Calu3 (cell line): ENCODE data around the gene PIK3C2G. TPM values are rescaled to one million over a fixed set of nuclear protein-coding genes. Genes with fewer than 3 reads are reported as not detected.

Source experiments
- BruUV-seq: library from RNA; stranded (reverse); fragments of 400-500 nt; replicated peaks from 2 replicates; lab custom pipeline; 2021; lab: Mats Ljungman, UMichigan
- CTCF ChIA-PET: fragments of 300-600 bp; sonication (Branson Sonifier 250); formaldehyde crosslinking; loops from one replicate; lab custom pipeline; 2022; ENCODE audit warnings: antibody characterized with exemption; lab: Charles Lee
- DNase-seq: peaks from one replicate; pipeline ENCODE4 v3.0.0; 2022
- H3K27ac Mint-ChIP-seq: one replicate; pipeline ENCODE4 v1.8.0; 2022; ENCODE audit warnings: mixed read lengths; ENCODE audit not compliant: unreplicated experiment
- H3K27me3 Mint-ChIP-seq: one replicate; pipeline ENCODE4 v1.8.0; 2022; ENCODE audit warnings: mixed read lengths; ENCODE audit not compliant: unreplicated experiment
- H3K36me3 Mint-ChIP-seq: one replicate; pipeline ENCODE4 v1.8.0; 2022; ENCODE audit warnings: mild to moderate bottlenecking, moderate library complexity, mixed read lengths; ENCODE audit not compliant: insufficient read depth, unreplicated experiment
- H3K4me1 Mint-ChIP-seq: one replicate; pipeline ENCODE4 v1.8.0; 2022; ENCODE audit warnings: mild to moderate bottlenecking, low read depth, mixed read lengths; ENCODE audit not compliant: unreplicated experiment
- H3K4me3 Mint-ChIP-seq: one replicate; pipeline ENCODE4 v1.8.0; 2022; ENCODE audit warnings: mild to moderate bottlenecking, low read depth, moderate library complexity, mixed read lengths; ENCODE audit not compliant: unreplicated experiment
- H3K9me3 Mint-ChIP-seq: one replicate; pipeline ENCODE4 v1.8.0; 2022; ENCODE audit warnings: low read depth, mixed read lengths; ENCODE audit not compliant: unreplicated experiment
- intact Hi-C: fragments of 100-400 bp; cut with micrococcal nuclease; formaldehyde crosslinking; loops from one replicate; pipeline ENCODE4 v1.10.0; 2022; ENCODE audit not compliant: unreplicated experiment
- total RNA-seq: library from RNA; stranded (reverse); gene quantifications from 2 replicates; pipeline ENCODE4 v1.2.3, GENCODE V29; 2022
- TF ChIP-seq, protein P1 (sequence below): fragments of 200-600 bp; IDR thresholded peaks from one replicate; pipeline ENCODE4 v1.8.0; 2022; ENCODE audit warnings: antibody characterized with exemption; ENCODE audit not compliant: unreplicated experiment

PIK3C2G gene
- total RNA-seq, 1 experiment from 2014 or later = 24.0 TPM

DNA sequence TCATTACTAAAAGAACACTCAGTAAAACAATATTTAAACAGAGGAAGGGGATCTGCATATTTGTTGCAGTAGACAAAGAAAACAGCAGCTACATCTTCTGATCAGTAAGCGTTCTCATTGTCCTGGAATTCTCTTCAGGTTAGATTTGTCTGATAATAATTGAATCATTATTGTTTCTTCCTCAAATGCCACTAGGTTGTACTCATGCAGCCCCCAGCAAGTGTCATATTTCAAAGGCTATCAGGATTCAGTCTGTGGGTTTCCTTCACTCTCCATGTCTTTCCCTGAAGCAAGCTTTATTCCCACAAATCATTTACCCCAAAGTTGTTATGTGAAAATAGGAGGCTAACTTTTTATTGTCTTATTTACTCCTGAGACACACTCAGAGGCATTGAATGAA, 14.7 kb downstream of the PIK3C2G start:
- CTCF ChIA-PET = interaction anchor here (0.9 to 2.4 kb wide), 4 partner anchors 14 to 51 kb away, joined by 3 to 8 read pairs (median 4); partner anchors contain the start of gene PIK3C2G
- Mint-ChIP-seq H3K4me3 (peak overlapping the region; percentile 1), H3K27ac (peak overlapping the region; percentile 69), H3K27me3 (no peaks in the 10 kb centered on the region), H3K4me1 (peaks cover 59% of the 10 kb centered on the region), H3K36me3 (peaks cover 29% of the 10 kb centered on the region), H3K9me3 (peaks cover 6% of the 10 kb centered on the region)
- TF ChIP-seq, protein P1, sequence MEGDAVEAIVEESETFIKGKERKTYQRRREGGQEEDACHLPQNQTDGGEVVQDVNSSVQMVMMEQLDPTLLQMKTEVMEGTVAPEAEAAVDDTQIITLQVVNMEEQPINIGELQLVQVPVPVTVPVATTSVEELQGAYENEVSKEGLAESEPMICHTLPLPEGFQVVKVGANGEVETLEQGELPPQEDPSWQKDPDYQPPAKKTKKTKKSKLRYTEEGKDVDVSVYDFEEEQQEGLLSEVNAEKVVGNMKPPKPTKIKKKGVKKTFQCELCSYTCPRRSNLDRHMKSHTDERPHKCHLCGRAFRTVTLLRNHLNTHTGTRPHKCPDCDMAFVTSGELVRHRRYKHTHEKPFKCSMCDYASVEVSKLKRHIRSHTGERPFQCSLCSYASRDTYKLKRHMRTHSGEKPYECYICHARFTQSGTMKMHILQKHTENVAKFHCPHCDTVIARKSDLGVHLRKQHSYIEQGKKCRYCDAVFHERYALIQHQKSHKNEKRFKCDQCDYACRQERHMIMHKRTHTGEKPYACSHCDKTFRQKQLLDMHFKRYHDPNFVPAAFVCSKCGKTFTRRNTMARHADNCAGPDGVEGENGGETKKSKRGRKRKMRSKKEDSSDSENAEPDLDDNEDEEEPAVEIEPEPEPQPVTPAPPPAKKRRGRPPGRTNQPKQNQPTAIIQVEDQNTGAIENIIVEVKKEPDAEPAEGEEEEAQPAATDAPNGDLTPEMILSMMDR = no peak
- no TSS peak for BruUV-seq
- intact Hi-C loops = no loop called here
- DNase-seq = no peak

DNA sequence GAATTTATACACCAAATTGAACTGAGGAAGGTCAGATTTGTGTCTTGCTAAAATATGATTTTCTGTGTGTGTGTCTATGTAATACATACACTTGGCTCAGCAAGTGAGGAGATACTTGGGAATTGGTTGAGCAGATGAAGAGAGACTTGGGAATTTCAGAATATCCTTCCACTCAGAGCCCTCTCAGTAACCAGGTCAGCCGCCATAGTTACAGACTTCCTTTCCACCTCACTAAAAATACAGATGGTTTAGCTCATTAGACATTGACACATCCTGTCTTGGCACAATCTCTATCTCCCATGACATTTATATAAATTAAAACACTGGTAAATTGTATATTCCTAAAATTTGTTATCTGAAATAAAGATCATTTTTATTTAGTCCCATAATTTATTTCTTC, 15.9 kb downstream of the PIK3C2G start:
- peak overlapping the region; percentile 69 for H3K27ac Mint-ChIP-seq
- no TSS peak for BruUV-seq
- no peak for DNase-seq
- peak overlapping the region; percentile 40 for H3K4me3 Mint-ChIP-seq
- TF ChIP-seq, protein P1 = no peak
- peaks cover 31% of the 10 kb centered on the region for H3K36me3 Mint-ChIP-seq
- H3K27me3 Mint-ChIP-seq = no peaks in the 10 kb centered on the region
- CTCF ChIA-PET = interaction anchor here (1.6 to 2.4 kb wide), 3 partner anchors 15 to 35 kb away, joined by 5 to 8 read pairs (median 6); partner anchors contain the start of gene PIK3C2G
- H3K4me1 Mint-ChIP-seq = peaks cover 53% of the 10 kb centered on the region
- intact Hi-C loops = no loop called here
- H3K9me3 Mint-ChIP-seq = peaks cover 6% of the 10 kb centered on the region

DNA sequence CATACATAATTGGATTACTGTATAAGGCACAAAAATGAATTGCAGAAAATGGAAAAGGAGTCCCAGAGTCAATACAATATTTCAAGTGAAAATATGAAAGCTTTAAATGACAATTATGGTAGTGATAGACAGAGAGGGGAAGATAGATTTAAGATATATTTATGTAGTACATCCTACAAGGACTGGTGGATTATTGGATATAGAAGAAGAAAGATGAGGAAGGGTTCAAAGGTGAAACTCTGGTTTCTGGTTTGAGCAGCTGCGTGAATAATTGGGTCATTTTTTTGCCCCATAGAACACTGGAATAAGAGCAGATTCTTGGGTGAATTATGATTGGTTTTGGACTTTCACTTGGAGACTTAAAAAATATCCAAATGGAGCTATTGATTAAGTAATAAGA, 19.4 kb downstream of the PIK3C2G start:
- H3K4me1 Mint-ChIP-seq = peaks cover 59% of the 10 kb centered on the region
- H3K36me3 Mint-ChIP-seq = peaks cover 31% of the 10 kb centered on the region
- no peaks in the 10 kb centered on the region for H3K27me3 Mint-ChIP-seq
- CTCF ChIA-PET = interaction anchor here (0.7 kb wide), 1 partner anchor 10 kb away, joined by 9 read pairs; no protein-coding TSS in a partner anchor
- intact Hi-C loops = loop anchor here (2.0 kb wide), 1 partner anchor 14 kb away; no protein-coding TSS in a partner anchor
- H3K4me3 Mint-ChIP-seq = peak overlapping the region; percentile 64
- DNase-seq = no peak
- TF ChIP-seq, protein P1 = no peak
- BruUV-seq = no TSS peak
- peak overlapping the region; percentile 94 for H3K27ac Mint-ChIP-seq
- peaks cover 3% of the 10 kb centered on the region for H3K9me3 Mint-ChIP-seq

DNA sequence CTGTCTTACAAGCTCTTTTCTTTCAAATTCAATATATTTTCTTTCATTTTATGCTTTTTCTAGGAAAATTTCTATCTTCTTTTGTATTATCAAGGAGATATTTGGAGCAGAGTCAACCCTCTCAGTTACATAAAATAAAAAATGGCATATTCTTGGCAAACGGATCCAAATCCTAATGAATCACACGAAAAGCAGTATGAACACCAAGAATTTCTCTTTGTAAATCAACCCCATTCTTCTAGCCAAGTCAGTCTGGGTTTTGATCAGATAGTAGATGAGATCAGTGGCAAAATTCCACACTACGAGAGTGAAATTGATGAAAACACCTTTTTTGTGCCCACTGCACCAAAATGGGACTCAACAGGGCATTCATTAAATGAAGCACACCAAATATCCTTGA, 20.6 kb downstream of the PIK3C2G start:
- Mint-ChIP-seq H3K9me3 (peaks cover 3% of the 10 kb centered on the region), H3K4me3 (no peak overlapping the region), H3K27ac (peak overlapping the region; percentile 44), H3K27me3 (no peaks in the 10 kb centered on the region), H3K4me1 (peaks cover 52% of the 10 kb centered on the region), H3K36me3 (peaks cover 25% of the 10 kb centered on the region)
- intact Hi-C loops = loop anchor here (2.0 kb wide), 1 partner anchor 15 kb away; no protein-coding TSS in a partner anchor
- TF ChIP-seq, protein P1 = no peak
- no TSS peak for BruUV-seq
- CTCF ChIA-PET = interaction anchor here (0.6 kb wide), 1 partner anchor 496 kb away, joined by 7 read pairs; no protein-coding TSS in a partner anchor
- DNase-seq = no peak
